Measurements from ENCODE around the gene GLG1.

Gene GLG1

DNA sequence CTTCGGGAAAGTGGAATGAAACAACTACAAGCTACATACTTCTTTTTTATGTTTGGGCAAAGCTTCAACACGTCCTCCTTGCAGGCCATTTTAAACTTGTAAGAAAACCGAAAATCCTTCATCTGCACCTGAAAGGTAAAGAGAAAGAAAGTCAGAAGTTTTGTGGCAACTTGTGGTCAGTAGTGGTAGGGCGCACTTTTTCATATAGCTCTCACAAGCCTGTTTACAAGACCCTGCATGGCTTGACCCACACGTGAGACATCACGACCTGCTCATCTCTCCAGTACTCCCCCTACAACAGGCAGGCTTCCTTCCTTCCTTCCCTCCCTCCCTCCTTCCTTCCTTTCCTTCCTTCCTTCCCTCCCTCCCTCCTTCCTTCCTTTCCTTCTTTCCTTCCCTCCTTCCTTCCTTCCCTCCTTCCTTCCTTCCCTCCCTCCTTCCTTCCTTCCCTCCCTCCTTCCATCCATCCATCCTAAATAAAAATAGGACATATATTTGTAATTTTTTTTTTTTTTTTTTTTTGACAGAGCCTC is 136.9 kb downstream of the GLG1 start:
- TF ChIP-seq EZH2 (IDR thresholded peaks at IDR 0.05; ENCODE audit: borderline replicate concordance, low read depth, low read length, severe bottlenecking), result no peak
- TF ChIP-seq, protein P1, sequence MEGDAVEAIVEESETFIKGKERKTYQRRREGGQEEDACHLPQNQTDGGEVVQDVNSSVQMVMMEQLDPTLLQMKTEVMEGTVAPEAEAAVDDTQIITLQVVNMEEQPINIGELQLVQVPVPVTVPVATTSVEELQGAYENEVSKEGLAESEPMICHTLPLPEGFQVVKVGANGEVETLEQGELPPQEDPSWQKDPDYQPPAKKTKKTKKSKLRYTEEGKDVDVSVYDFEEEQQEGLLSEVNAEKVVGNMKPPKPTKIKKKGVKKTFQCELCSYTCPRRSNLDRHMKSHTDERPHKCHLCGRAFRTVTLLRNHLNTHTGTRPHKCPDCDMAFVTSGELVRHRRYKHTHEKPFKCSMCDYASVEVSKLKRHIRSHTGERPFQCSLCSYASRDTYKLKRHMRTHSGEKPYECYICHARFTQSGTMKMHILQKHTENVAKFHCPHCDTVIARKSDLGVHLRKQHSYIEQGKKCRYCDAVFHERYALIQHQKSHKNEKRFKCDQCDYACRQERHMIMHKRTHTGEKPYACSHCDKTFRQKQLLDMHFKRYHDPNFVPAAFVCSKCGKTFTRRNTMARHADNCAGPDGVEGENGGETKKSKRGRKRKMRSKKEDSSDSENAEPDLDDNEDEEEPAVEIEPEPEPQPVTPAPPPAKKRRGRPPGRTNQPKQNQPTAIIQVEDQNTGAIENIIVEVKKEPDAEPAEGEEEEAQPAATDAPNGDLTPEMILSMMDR (IDR thresholded peaks at IDR 0.05; ENCODE audit: borderline replicate concordance, extremely low read depth, low read length, poor library complexity, severe bottlenecking), result no peak
- no peak overlapping the region for H3K4me3 ChIP-seq (ENCODE audit: low read depth in 1 of 2, low read length in 2 of 2)
- H4K20me1 ChIP-seq (ENCODE audit: insufficient read depth, low read length), result no peaks in the 10 kb centered on the region
- H2AFZ ChIP-seq (ENCODE audit: low read depth, low read length), result no peak overlapping the region
- H3K9me3 ChIP-seq (ENCODE audit: insufficient read depth, low read length, severe bottlenecking), result no peaks in the 10 kb centered on the region
- H3K27ac ChIP-seq (ENCODE audit: low read length), result no peak overlapping the region
- no peaks in the 10 kb centered on the region for H3K4me1 ChIP-seq (ENCODE audit: insufficient read depth, low read length)
- H3K9ac ChIP-seq (ENCODE audit: low read depth, low read length), result no peak overlapping the region
- H3K27me3 ChIP-seq (ENCODE audit: insufficient read depth, low read length, poor library complexity), result no peaks in the 10 kb centered on the region
- no peaks in the 10 kb centered on the region for H3K79me2 ChIP-seq (ENCODE audit: insufficient read depth, low read length)
- no peak overlapping the region for H3K4me2 ChIP-seq (ENCODE audit: insufficient read depth, low read length)
- no peak for DNase-seq
- peaks cover 61% of the 10 kb centered on the region for H3K36me3 ChIP-seq (ENCODE audit: insufficient read depth, low read length)
- no peak for ATAC-seq (ENCODE audit: insufficient read depth, low read depth)

DNA sequence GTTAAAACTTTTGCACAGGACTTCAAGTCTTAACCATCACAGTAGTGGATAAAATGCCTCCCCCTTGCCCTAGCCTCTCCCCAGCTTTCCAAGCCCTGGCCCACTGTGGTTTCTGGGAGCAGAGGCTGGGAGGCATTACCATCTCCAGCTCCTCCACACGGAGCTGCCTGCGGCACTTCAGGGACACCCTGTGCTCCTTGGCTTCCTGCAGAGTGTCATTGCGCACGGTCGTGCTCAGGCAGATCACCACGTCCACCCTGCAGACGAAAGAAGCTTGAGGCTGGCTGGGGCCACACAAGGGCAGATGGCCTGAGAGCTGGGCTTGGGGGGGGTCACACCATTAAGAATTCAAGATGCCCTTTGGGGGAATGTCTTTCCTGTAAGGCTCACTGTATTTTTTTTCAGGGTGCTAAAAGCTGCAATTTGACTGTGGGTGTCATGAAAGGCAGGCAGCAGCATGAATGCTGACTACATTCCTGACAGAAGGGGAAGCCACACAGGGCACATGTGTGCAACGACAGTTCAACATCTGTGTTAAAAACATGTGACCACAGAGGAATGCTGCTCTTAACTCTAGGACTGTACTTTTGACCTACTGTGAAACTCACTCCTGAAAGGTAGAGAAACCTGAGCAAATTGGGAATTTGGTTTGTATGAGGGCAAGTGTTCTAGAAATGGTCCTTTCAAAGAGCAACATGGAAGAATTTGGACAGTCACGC is 137.9 kb downstream of the GLG1 start:
- H3K4me2 ChIP-seq (ENCODE audit: insufficient read depth, low read length), result no peak overlapping the region
- no peak for ATAC-seq (ENCODE audit: insufficient read depth, low read depth)

DNA sequence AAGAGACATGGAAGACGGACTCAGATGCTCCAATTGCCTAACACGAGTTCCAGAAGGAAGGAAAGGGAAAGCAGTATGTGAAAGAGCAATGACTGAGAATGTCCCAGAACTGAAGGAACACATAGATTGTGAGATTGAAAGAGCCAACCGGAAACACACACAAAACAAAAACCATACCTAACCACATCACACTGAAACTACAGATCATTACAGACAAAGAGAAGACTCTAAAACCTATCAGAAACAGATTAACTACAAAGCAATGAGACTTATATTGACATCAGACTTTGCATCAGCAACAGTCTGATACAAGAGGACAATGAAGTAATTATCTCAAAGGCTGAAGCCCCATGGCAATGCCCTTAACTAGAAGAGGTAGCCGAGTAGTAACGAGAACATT is 140.0 kb downstream of the GLG1 start:
- H3K9ac ChIP-seq (ENCODE audit: low read depth, low read length), result no peak overlapping the region
- H3K27ac ChIP-seq (ENCODE audit: low read length), result no peak overlapping the region
- no peaks in the 10 kb centered on the region for H3K4me1 ChIP-seq (ENCODE audit: insufficient read depth, low read length)
- peaks cover 70% of the 10 kb centered on the region for H3K36me3 ChIP-seq (ENCODE audit: insufficient read depth, low read length)
- H3K4me3 ChIP-seq (ENCODE audit: low read depth in 1 of 2, low read length in 2 of 2), result no peak overlapping the region
- ATAC-seq (ENCODE audit: insufficient read depth, low read depth) (no peak), DNase-seq (no peak)
- no peak overlapping the region for H3K4me2 ChIP-seq (ENCODE audit: insufficient read depth, low read length)
- H3K9me3 ChIP-seq (ENCODE audit: insufficient read depth, low read length, severe bottlenecking), result no peaks in the 10 kb centered on the region
- no peaks in the 10 kb centered on the region for H3K79me2 ChIP-seq (ENCODE audit: insufficient read depth, low read length)
- H4K20me1 ChIP-seq (ENCODE audit: insufficient read depth, low read length), result no peaks in the 10 kb centered on the region
- no peak for TF ChIP-seq EZH2 (IDR thresholded peaks at IDR 0.05; ENCODE audit: borderline replicate concordance, low read depth, low read length, severe bottlenecking)
- TF ChIP-seq, protein P1 (IDR thresholded peaks at IDR 0.05; ENCODE audit: borderline replicate concordance, extremely low read depth, low read length, poor library complexity, severe bottlenecking), result no peak
- H2AFZ ChIP-seq (ENCODE audit: low read depth, low read length), result no peak overlapping the region
- H3K27me3 ChIP-seq (ENCODE audit: insufficient read depth, low read length, poor library complexity), result no peaks in the 10 kb centered on the region

More for the DNA sequence above, 137.9 kb downstream of the GLG1 start:
- Histone ChIP-seq H2AFZ (ENCODE audit: low read depth, low read length) (no peak overlapping the region), H3K27me3 (ENCODE audit: insufficient read depth, low read length, poor library complexity) (no peaks in the 10 kb centered on the region), H3K9me3 (ENCODE audit: insufficient read depth, low read length, severe bottlenecking) (no peaks in the 10 kb centered on the region), H3K9ac (ENCODE audit: low read depth, low read length) (no peak overlapping the region), H3K27ac (ENCODE audit: low read length) (no peak overlapping the region), H3K36me3 (ENCODE audit: insufficient read depth, low read length) (peaks cover 60% of the 10 kb centered on the region), H3K79me2 (ENCODE audit: insufficient read depth, low read length) (no peaks in the 10 kb centered on the region), H3K4me3 (ENCODE audit: low read depth in 1 of 2, low read length in 2 of 2) (no peak overlapping the region), H4K20me1 (ENCODE audit: insufficient read depth, low read length) (no peaks in the 10 kb centered on the region), H3K4me1 (ENCODE audit: insufficient read depth, low read length) (no peaks in the 10 kb centered on the region)
- TF ChIP-seq, protein P1 (IDR thresholded peaks at IDR 0.05; ENCODE audit: borderline replicate concordance, extremely low read depth, low read length, poor library complexity, severe bottlenecking), result no peak
- TF ChIP-seq EZH2 (IDR thresholded peaks at IDR 0.05; ENCODE audit: borderline replicate concordance, low read depth, low read length, severe bottlenecking), result no peak
- no peak for DNase-seq

Data from DND-41 (cell line).